ENCODE results near the gene MRPL49.

DNA sequence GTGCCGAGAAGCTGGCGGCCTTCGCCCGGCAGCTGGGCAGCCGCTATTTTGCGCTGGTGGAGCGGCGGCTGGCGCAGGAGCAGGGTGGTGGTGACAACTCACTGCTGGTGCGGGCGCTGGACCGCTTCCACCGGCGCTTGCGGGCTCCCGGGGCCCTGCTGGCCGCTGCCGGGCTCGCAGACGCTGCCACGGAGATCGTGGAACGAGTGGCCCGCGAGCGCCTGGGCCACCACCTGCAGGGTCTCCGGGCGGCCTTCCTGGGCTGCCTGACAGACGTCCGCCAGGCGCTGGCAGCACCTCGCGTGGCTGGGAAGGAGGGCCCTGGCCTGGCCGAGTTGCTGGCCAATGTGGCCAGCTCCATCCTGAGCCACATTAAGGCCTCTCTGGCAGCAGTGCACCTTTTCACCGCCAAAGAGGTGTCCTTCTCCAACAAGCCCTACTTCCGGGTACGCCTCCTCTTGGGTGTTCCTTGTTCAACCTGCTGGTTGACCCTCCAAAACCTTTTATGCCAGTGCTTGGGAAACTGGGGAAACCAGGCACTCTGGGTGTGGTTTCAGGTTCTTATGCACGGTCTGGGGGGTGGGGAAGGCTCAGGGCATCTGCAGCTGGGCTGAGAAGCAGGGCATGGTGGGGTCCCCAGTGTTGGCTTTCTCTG is 13.5 kb upstream of the MRPL49 start:
- TF ChIP-seq, protein P1, sequence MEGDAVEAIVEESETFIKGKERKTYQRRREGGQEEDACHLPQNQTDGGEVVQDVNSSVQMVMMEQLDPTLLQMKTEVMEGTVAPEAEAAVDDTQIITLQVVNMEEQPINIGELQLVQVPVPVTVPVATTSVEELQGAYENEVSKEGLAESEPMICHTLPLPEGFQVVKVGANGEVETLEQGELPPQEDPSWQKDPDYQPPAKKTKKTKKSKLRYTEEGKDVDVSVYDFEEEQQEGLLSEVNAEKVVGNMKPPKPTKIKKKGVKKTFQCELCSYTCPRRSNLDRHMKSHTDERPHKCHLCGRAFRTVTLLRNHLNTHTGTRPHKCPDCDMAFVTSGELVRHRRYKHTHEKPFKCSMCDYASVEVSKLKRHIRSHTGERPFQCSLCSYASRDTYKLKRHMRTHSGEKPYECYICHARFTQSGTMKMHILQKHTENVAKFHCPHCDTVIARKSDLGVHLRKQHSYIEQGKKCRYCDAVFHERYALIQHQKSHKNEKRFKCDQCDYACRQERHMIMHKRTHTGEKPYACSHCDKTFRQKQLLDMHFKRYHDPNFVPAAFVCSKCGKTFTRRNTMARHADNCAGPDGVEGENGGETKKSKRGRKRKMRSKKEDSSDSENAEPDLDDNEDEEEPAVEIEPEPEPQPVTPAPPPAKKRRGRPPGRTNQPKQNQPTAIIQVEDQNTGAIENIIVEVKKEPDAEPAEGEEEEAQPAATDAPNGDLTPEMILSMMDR (IDR thresholded peaks at IDR 0.05), result no peak
- TF ChIP-seq POLR2A (IDR thresholded peaks at IDR 0.05), result peak in 1 of 4 donors; percentile 5
- no peak for TF ChIP-seq POLR2AphosphoS5 (IDR thresholded peaks at IDR 0.05)
- TF ChIP-seq EP300 (IDR thresholded peaks at IDR 0.05), result no peak

All from upper lobe of left lung (tissue), 4 donors.